H1 (cell line): ENCODE data around the gene PDE4C. TPM values are rescaled to one million over a fixed set of nuclear protein-coding genes. Genes with fewer than 3 reads are reported as not detected.

Source experiments
- CTCF ChIA-PET: fragments of 300-600 bp; sonication (Branson Sonifier 250); formaldehyde crosslinking; loops from one replicate; lab custom pipeline; 2021; ENCODE audit not compliant: partially characterized antibody; lab: Charles Lee
- POLR2A ChIA-PET: fragments of 300-600 bp; sonication (Branson Sonifier 250); formaldehyde crosslinking; loops from one replicate; lab custom pipeline; 2021; ENCODE audit warnings: inconsistent platforms; ENCODE audit not compliant: partially characterized antibody; lab: Charles Lee
- DNase-seq, 2 experiments: peaks; one replicate each; pipeline versions ENCODE4 v3.0.0 to v3.0.0-alpha.2; 2010 to 2022; ENCODE audit warnings: low spot score in 2 of 2, low read depth in 1 of 2, mixed read lengths in 1 of 2
- FAIRE-seq: peaks from 2 replicates; lab custom pipeline; 2011; peaks lifted over from hg19 to GRCh38; lab: Jason Lieb, UNC
- H2AFZ ChIP-seq: 2 replicates; pipeline ENCODE4 v1.8.1; 2012; ENCODE audit warnings: low read length, inconsistent platforms
- H2AK5ac ChIP-seq: 2 replicates; pipeline ENCODE4 v1.6.1; 2013; ENCODE audit warnings: low read depth, low read length
- H2BK120ac ChIP-seq: replicated peaks from 2 replicates; pipeline ENCODE3; 2013; ENCODE audit warnings: low read depth, low read length, inconsistent platforms
- H2BK12ac ChIP-seq: 2 replicates; pipeline ENCODE4 v1.6.1; 2013; ENCODE audit warnings: low read depth, low read length
- H2BK15ac ChIP-seq: 2 replicates; pipeline ENCODE4 v1.6.1; 2013; ENCODE audit warnings: low read length
- H2BK20ac ChIP-seq: 2 replicates; pipeline ENCODE4 v1.6.1; 2013; ENCODE audit warnings: low read length
- H2BK5ac ChIP-seq: 2 replicates; pipeline ENCODE4 v1.6.1; 2013; ENCODE audit warnings: low read depth, low read length
- H3K14ac ChIP-seq: 2 replicates; pipeline ENCODE4 v1.6.1; 2013; ENCODE audit warnings: inconsistent platforms; ENCODE audit not compliant: insufficient read length
- H3K18ac ChIP-seq: 2 replicates; pipeline ENCODE4 v1.6.1; 2013; ENCODE audit warnings: low read length; ENCODE audit errors: extremely low read depth
- H3K23ac ChIP-seq: 2 replicates; pipeline ENCODE4 v1.6.1; 2013; ENCODE audit warnings: inconsistent platforms; ENCODE audit not compliant: insufficient read length
- H3K23me2 ChIP-seq: 2 replicates; pipeline ENCODE4 v1.6.1; 2013; ENCODE audit warnings: low read depth, low read length
- H3K27ac ChIP-seq: 2 replicates; pipeline ENCODE4 v1.6.1; 2011; ENCODE audit warnings: low read depth, low read length, inconsistent platforms
- H3K27me3 ChIP-seq, 4 experiments: replicated peaks in 1 of 4; 1 replicate in 1 of 4; 2 replicates in 3 of 4; pipeline versions ENCODE4 v1.6.1 to v1.8.1; 2011 to 2013; ENCODE audit warnings: low read length in 3 of 4, mild to moderate bottlenecking in 3 of 4, inconsistent platforms in 2 of 4, mixed read lengths in 2 of 4, moderate library complexity in 1 of 4; ENCODE audit not compliant: control insufficient read depth in 3 of 4, insufficient read depth in 3 of 4; ENCODE audit errors: extremely low read depth in 1 of 4
- H3K36me3 ChIP-seq, 4 experiments: 2 replicates each; pipeline versions ENCODE4 v1.6.1 to v1.8.1; 2011 to 2013; ENCODE audit warnings: mild to moderate bottlenecking in 4 of 4, low read length in 3 of 4, moderate library complexity in 2 of 4, control low read depth in 1 of 4, inconsistent platforms in 1 of 4; ENCODE audit not compliant: insufficient read depth in 4 of 4, control insufficient read depth in 2 of 4
- H3K4ac ChIP-seq: replicated peaks from 2 replicates; pipeline ENCODE3; 2013; ENCODE audit warnings: low read length, low read depth, mixed read lengths, inconsistent platforms; ENCODE audit not compliant: insufficient read length
- H3K4me1 ChIP-seq, 4 experiments: replicated peaks in 1 of 4; 1 replicate in 1 of 4; 2 replicates in 3 of 4; pipeline versions ENCODE4 v1.6.1 to v1.8.1; 2011 to 2013; ENCODE audit warnings: low read length in 3 of 4, inconsistent platforms in 2 of 4, mixed read lengths in 1 of 4; ENCODE audit not compliant: insufficient read depth in 4 of 4, control insufficient read depth in 3 of 4
- H3K4me2 ChIP-seq, 2 experiments: 2 replicates each; pipeline versions ENCODE4 v1.6.1 to v1.8.1; 2011 to 2013; ENCODE audit warnings: low read depth in 2 of 2, low read length in 2 of 2, control low read depth in 1 of 2, inconsistent platforms in 1 of 2, mild to moderate bottlenecking in 1 of 2; ENCODE audit not compliant: insufficient read depth in 1 of 2
- H3K4me3 ChIP-seq, 4 experiments: fragments of 200-600, 300-600 bp in 1 of 4; sonication (generic), shearing (Covaris generic), sonication (Bioruptor Twin) in 1 of 4; 2 replicates each; pipeline versions ENCODE4 v1.5.1 to v1.8.1; 2011 to 2016; ENCODE audit warnings: low read length in 4 of 4, low read depth in 3 of 4, control low read depth in 2 of 4, inconsistent platforms in 2 of 4, mild to moderate bottlenecking in 2 of 4, mixed read lengths in 1 of 4, moderate library complexity in 1 of 4; ENCODE audit not compliant: insufficient read depth in 2 of 4; ENCODE audit errors: extremely low read depth in 1 of 4
- H3K56ac ChIP-seq: replicated peaks from 2 replicates; pipeline ENCODE3; 2013; ENCODE audit warnings: low read depth, mild to moderate bottlenecking, mixed read lengths, low read length, inconsistent platforms; ENCODE audit not compliant: insufficient read length
- H3K79me1 ChIP-seq: 2 replicates; pipeline ENCODE4 v1.6.1; 2013; ENCODE audit warnings: low read depth, low read length, control low read depth
- H3K79me2 ChIP-seq, 2 experiments: 2 replicates each; pipeline versions ENCODE4 v1.6.1 to v1.8.1; 2012 to 2013; ENCODE audit warnings: low read length in 2 of 2, mild to moderate bottlenecking in 2 of 2, inconsistent platforms in 1 of 2; ENCODE audit not compliant: insufficient read depth in 2 of 2, control insufficient read depth in 1 of 2
- H3K9ac ChIP-seq, 4 experiments: replicated peaks in 1 of 4; 1 replicate in 1 of 4; 2 replicates in 3 of 4; pipeline versions ENCODE4 v1.6.1 to v1.8.1; 2011 to 2013; ENCODE audit warnings: low read depth in 3 of 4, low read length in 3 of 4, control low read depth in 2 of 4, mild to moderate bottlenecking in 2 of 4, moderate library complexity in 2 of 4, inconsistent platforms in 1 of 4; ENCODE audit errors: extremely low read depth in 1 of 4
- H3K9me3 ChIP-seq, 2 experiments: 2 replicates each; pipeline versions ENCODE4 v1.6.1 to v1.8.1; 2012 to 2013; ENCODE audit warnings: mild to moderate bottlenecking in 2 of 2, moderate library complexity in 2 of 2, control low read depth in 1 of 2, inconsistent platforms in 1 of 2, low read depth in 1 of 2, low read length in 1 of 2, mixed read lengths in 1 of 2; ENCODE audit not compliant: insufficient read depth in 2 of 2
- H4K20me1 ChIP-seq, 2 experiments: replicated peaks in 1 of 2; 2 replicates each; pipeline versions ENCODE3 to v1.8.1; 2011 to 2013; ENCODE audit warnings: inconsistent platforms in 2 of 2, low read length in 2 of 2, mild to moderate bottlenecking in 1 of 2; ENCODE audit not compliant: insufficient read depth in 2 of 2, control insufficient read depth in 1 of 2
- H4K5ac ChIP-seq: 2 replicates; pipeline ENCODE4 v1.6.1; 2013; ENCODE audit warnings: low read length, low read depth, mixed read lengths, inconsistent platforms; ENCODE audit not compliant: insufficient read length
- H4K8ac ChIP-seq: 2 replicates; pipeline ENCODE4 v1.8.0; 2013; ENCODE audit warnings: mild to moderate bottlenecking, moderate library complexity, low read length, inconsistent platforms; ENCODE audit not compliant: insufficient read depth; ENCODE audit errors: extremely low read depth
- H4K91ac ChIP-seq: replicated peaks from 2 replicates; pipeline ENCODE3; 2013; ENCODE audit warnings: low read length, mixed read lengths, inconsistent platforms; ENCODE audit not compliant: insufficient read length
- ASH2L ChIP-seq: fragments of 200-600, 300-600 bp; sonication (generic); IDR thresholded peaks from one replicate; pipeline ENCODE4 v1.7.1; 2017; ENCODE audit warnings: low read length
- CBX8 ChIP-seq: fragments of 300-800, 300-1000 bp; sonication (generic); IDR thresholded peaks from 2 replicates; pipeline ENCODE4 v1.7.1; 2016; ENCODE audit warnings: low read depth, low read length, borderline replicate concordance
- CTBP2 ChIP-seq: IDR thresholded peaks from 2 replicates; pipeline ENCODE4 v1.7.0; 2011; ENCODE audit warnings: borderline replicate concordance, mild to moderate bottlenecking, moderate library complexity, mixed read lengths, low read length; ENCODE audit not compliant: insufficient read depth, insufficient read length
- GTF2F1 ChIP-seq: IDR thresholded peaks from 2 replicates; pipeline ENCODE4 v1.6.1; 2012; ENCODE audit warnings: low read depth, low read length, improper control_type of control experiment, borderline replicate concordance
- SIRT6 ChIP-seq: IDR thresholded peaks from one replicate; pipeline ENCODE4 v1.7.1; 2012; ENCODE audit warnings: low read length, inconsistent platforms
- WGBS, 2 experiments: shearing (Covaris generic) in 1 of 2; methylation state at CpG; one replicate each; pipeline versions ENCODE4 v1.1.6 to v1.1.7; 2013 to 2015; ENCODE audit warnings: low lambda C conversion rate in 2 of 2, mixed read lengths in 2 of 2, inconsistent platforms in 1 of 2, low coverage in 1 of 2, missing lambda C conversion rate in 1 of 2; ENCODE audit not compliant: insufficient replicate concordance in 2 of 2, insufficient coverage in 1 of 2, insufficient read length in 1 of 2; ENCODE audit errors: extremely low coverage in 1 of 2, missing lambda C conversion rate in 1 of 2; 5-methylcytosine and 5-hydroxymethylcytosine counted together
- polyA plus RNA-seq, 7 experiments: library from polyadenylated mRNA; depleted of rRNA in 3 of 7; stranded (reverse) in 5 of 7; unstranded in 2 of 7; fragments of >200 nt in 5 of 7; fragments of 200-250 nt in 2 of 7; gene quantifications; 1 replicate in 5 of 7; 2 replicates in 1 of 7; 4 replicates in 1 of 7; pipeline versions ENCODE4 v1.2.1 to v1.2.3, GENCODE V29; 2011 to 2013; ENCODE audit warnings: missing spikeins in 2 of 7, mixed read lengths in 2 of 7
- total RNA-seq: library from RNA; stranded (reverse); fragmentation: NEBNext Ultra II Directional; extraction: Animal tissue kit (Norgen Biotek cat#: 25700); gene quantifications from 2 replicates; pipeline ENCODE4 v1.2.1, GENCODE V29; 2021

PDE4C gene
- total and polyA plus RNA-seq, 2 of the 8 experiments (the other 6 are each of a cell fraction or from before 2014, with no cell fraction given): 2.7 to 3.1 TPM

DNA sequence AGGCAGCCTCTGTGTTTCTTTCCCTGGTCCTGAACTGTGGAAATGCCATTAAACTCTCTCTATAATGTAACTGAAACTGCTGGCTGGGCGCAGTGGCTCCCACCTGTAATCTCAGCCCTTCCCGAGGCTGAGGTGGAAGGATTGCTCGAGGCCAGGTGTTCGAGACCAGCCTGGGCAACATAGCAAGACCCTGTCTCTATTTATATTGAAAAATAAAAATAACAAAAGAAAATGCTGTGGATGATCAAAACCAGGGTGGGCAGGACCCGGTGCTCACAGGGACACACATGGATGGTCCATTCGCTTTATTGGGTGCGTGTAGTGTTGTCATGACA is 29.8 kb downstream of the PDE4C start:
- FAIRE-seq (no peak), DNase-seq (no peak)
- Histone ChIP-seq H3K23me2 (peaks cover 10% of the 10 kb centered on the region), H4K91ac (no peak overlapping the region), H3K36me3 (peaks cover 11 to 26% (median 12%) of the 10 kb centered on the region in 4 experiments; a peak in 7 of 8 replicates), H2BK5ac (no peak overlapping the region), H3K9me3 (no peaks in the 10 kb centered on the region), H2BK120ac (no peak overlapping the region), H2BK15ac (no peak overlapping the region), H2AK5ac (no peak overlapping the region), H2BK12ac (no peak overlapping the region), H3K79me1 (peaks cover 6% of the 10 kb centered on the region; the same call in 1 of the 2 replicates), H4K8ac (no peak overlapping the region), H3K4me2 (no peak overlapping the region), H3K56ac (no peak overlapping the region), H3K18ac (no peak overlapping the region), H3K14ac (no peak overlapping the region), H2BK20ac (no peak overlapping the region), H3K79me2 (peaks cover 0 to 4% of the 10 kb centered on the region in 2 experiments; a peak in 1 of 4 replicates), H3K4me1 (peaks cover 5 to 12% (median 8%) of the 10 kb centered on the region in 4 experiments), H3K9ac (no peak overlapping the region), H3K27ac (no peak overlapping the region), H3K4ac (no peak overlapping the region), H4K5ac (no peak overlapping the region), H2AFZ (no peak overlapping the region), H3K27me3 (no peaks in the 10 kb centered on the region), H3K4me3 (no peak overlapping the region), H3K23ac (no peak overlapping the region), H4K20me1 (peaks cover 3 to 22% of the 10 kb centered on the region in 2 experiments)
- ChIA-PET CTCF (interaction anchor here (2.3 kb wide), 1 partner anchor 57 kb away, joined by 12 read pairs; a partner anchor contains a TSS), POLR2A (interaction anchor here (0.9 to 5.8 kb wide), 3 partner anchors 9 to 84 kb away, joined by 3 to 38 read pairs (median 5); partner anchors contain the start of gene JUND)
- 84% methylated on average over 7 of the region's 7 CpGs; no CpG with 5 or more reads in 1 of the 2 experiments for WGBS, 2 experiments
- TF ChIP-seq SIRT6: no peak
- TF ChIP-seq CBX8: no peak
- TF ChIP-seq GTF2F1: no peak
- TF ChIP-seq CTBP2: no peak
- no peak for TF ChIP-seq ASH2L
